Heart right ventricle (tissue), 16 donors: ENCODE results near the gene CEACAM1. TPM values are rescaled to one million over a fixed set of nuclear protein-coding genes. Genes with fewer than 3 reads are reported as not detected.
"Not testable (repeated sequence)": the region's sequence is repeated elsewhere in the genome, so short reads cannot be mapped to it uniquely, and the experiment has no call there.

ENCODE experiments used
- ATAC-seq, 8 donors: fragments of 200-7000 bp; cut with Tn5 transposase; one replicate each; pipeline ENCODE4 v1.9.1; 2020; ENCODE audit warnings: mild to moderate bottlenecking in 8 of 8, moderate library complexity in 8 of 8, moderate number of reproducible peaks in 1 of 8
- DNase-seq, 2 donors: peaks; one replicate each; pipeline ENCODE4 v3.0.0-alpha.2; 2020
- H3K27ac ChIP-seq, 10 donors: fragments of 200-600 bp; sonication (generic) in 2 of 10; one replicate each; pipeline versions ENCODE4 v1.5.0 to v1.8.0; 2020 to 2022; ENCODE audit warnings: mild to moderate bottlenecking in 3 of 10
- H3K27me3 ChIP-seq, 7 donors: fragments of 200-600 bp; one replicate each; pipeline ENCODE4 v1.8.0; 2021 to 2022; ENCODE audit warnings: mild to moderate bottlenecking in 2 of 7
- H3K36me3 ChIP-seq, 9 donors: fragments of 200-600 bp; sonication (generic) in 1 of 9; one replicate each; pipeline versions ENCODE4 v1.5.0 to v1.8.0; 2020 to 2022; ENCODE audit warnings: mild to moderate bottlenecking in 2 of 9
- H3K4me1 ChIP-seq, 9 donors: fragments of 200-600 bp; sonication (generic) in 1 of 9; one replicate each; pipeline versions ENCODE4 v1.5.0 to v1.8.0; 2020 to 2022; ENCODE audit warnings: mild to moderate bottlenecking in 4 of 9
- H3K4me3 ChIP-seq, 10 donors: fragments of 200-600 bp; sonication (generic) in 2 of 10; one replicate each; pipeline versions ENCODE4 v1.5.0 to v1.8.0; 2020 to 2022; ENCODE audit warnings: mild to moderate bottlenecking in 7 of 10, moderate library complexity in 2 of 10
- H3K9me3 ChIP-seq, 11 donors: fragments of 200-600 bp in 10 of 11; sonication (generic) in 2 of 11; one replicate each; pipeline versions ENCODE4 v1.5.0 to v1.8.0; 2013 to 2022; ENCODE audit warnings: mild to moderate bottlenecking in 2 of 11, control low read depth in 1 of 11, moderate library complexity in 1 of 11
- CTCF ChIP-seq, 9 donors: fragments of 200-600 bp; sonication (generic) in 2 of 9; IDR thresholded peaks; one replicate each; pipeline versions ENCODE4 v1.5.0 to v1.8.0; 2021 to 2022; ENCODE audit warnings: antibody characterized with exemption in 9 of 9, mild to moderate bottlenecking in 5 of 9, moderate library complexity in 1 of 9
- WGBS, 2 donors: extraction: QIAGEN DNeasy Blood & Tissue Kit; methylation state at CpG; one replicate each; pipeline ENCODE4 v1.1.7; 2013; ENCODE audit warnings: inconsistent platforms in 1 of 2; 5-methylcytosine and 5-hydroxymethylcytosine counted together
- intact Hi-C, 10 donors: fragments of 100-400 bp; cut with DNase I; formaldehyde crosslinking; loops; one replicate each; pipeline versions ENCODE4 v1.11.1 to v1.14.2; 2022
- polyA plus RNA-seq, 2 donors: library from polyadenylated mRNA; stranded (reverse); fragments of 200-250 nt; gene quantifications; one replicate each; pipeline ENCODE4 v1.2.3, GENCODE V29; 2013
- total RNA-seq, 10 donors: library from RNA; stranded (reverse); fragmentation: NEBNext Ultra II Directional in 3 of 10; extraction: Animal tissue kit (Norgen Biotek cat#: 25700) in 3 of 10; gene quantifications; one replicate each; pipeline versions ENCODE4 v1.2.1 to v1.2.4, GENCODE V29; 2021 to 2023
- donor health status: Arrhythmogenic right ventricular cardiomyopathy.
- donor health status: ischemic (EF 13 %, LVEDD 7.1; RV severe dilation, severe dysfunction).
- donor health status: healthy with polysubstance abuse.
- donor health status: DM: no; HTN: yes; CAD: no.
- donor health status: DM: no; HTN: no; CAD: no.
- donor health status: ischemic (EF 25% LVEDD 6.9; RV normal size, moderate dysfunction).
- donor health status: ischemic (EF 25% LVEDD 5.7; RV mildly dilated, moderate dysfunction).
- donor health status: healthy.
- donor health status: DM: yes; HTN: yes; CAD: no.
- donor health status: Ischemic cardiomyopathy.
- donor health status: ischemic (EF 35%, LVEDD 5.7; RV mildly dilated, moderate dysfunction).
- donor health status: nonischemic (EF 11% LVEDD 7.7; RV severe dilation, severe dysfunction).
- donor health status: DM: yes; HTN: yes; CAD: no.
- donor health status: PGD.
- donor health status: ischemic (EF 29% LVEDD 5.4; RV normal size, mild dysfunction).
- donor health status: nonischemic (EF 23%, LVEDD 6.1; RV moderate dilation, normal function).

CEACAM1 gene
- total and polyA plus RNA-seq, 12 donors: 1.2 to 7.8 (median 2.4) TPM

- ATAC-seq: peak in 3 of 8 donors; percentile 15 to 22 (median 18)
- intact Hi-C loops: no loop called here
These were observed 61.0 kb downstream of the CEACAM1 start for GRCh38 chr19:42467183-42467760.

DNA sequence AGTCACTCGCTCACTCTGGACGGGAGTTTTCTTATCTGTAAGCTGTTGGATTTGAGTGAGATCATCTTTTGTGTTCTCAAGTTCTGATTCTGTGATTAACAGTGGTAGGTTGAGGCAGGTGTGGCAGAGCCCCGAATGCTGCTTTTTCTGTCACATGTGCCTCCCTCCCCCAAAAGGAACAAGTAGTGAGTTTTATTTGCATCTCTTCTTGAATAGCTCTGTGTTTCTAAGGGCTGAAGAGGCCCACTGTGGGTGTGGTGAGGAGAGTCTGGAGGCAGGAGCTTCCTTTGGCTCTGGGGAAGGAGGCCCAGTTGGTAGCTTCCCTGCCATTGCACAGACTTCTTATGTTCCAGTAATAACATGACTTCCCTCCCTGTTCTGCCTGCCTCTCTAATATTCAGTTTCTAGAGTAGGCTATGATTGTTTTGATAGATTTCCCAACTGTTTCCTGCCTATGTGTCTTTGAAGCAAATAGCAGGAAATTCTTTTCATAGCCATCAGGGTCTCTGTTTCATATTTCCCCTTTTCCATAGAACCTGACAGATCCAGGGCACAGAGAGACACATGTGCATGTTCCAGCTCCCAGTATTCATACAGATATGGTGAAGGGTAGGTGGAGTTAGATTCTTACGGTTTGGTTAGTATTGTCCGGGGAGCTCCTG, 61.6 kb downstream of the CEACAM1 start:
- peaks cover 0 to 42% (median 24%) of the 10 kb centered on the region in 9 donors for H3K4me1 ChIP-seq
- TF ChIP-seq CTCF (IDR thresholded peaks at IDR 0.05): no peak
- H3K36me3 ChIP-seq: no peaks in the 10 kb centered on the region
- H3K4me3 ChIP-seq: no peak overlapping the region
- WGBS, 2 donors: 47 to 55% methylated on average over 5 of the region's 5 CpGs
- peak overlapping the region in 8 of 10 donors; percentile 29 to 82 (median 64) for H3K27ac ChIP-seq
- DNase-seq: no peak
- H3K9me3 ChIP-seq: no peaks in the 10 kb centered on the region
- intact Hi-C loops: no loop called here
- H3K27me3 ChIP-seq: no peaks in the 10 kb centered on the region
- peak in 6 of 8 donors; percentile 23 to 58 (median 52) for ATAC-seq

More at GRCh38 chr19:42467183-42467760, 61.0 kb downstream of the CEACAM1 start:
- no peak overlapping the region for H3K4me3 ChIP-seq
- no peaks in the 10 kb centered on the region for H3K36me3 ChIP-seq
- 59 to 69% methylated on average over 5 of the region's 5 CpGs for WGBS, 2 donors
- H3K27me3 ChIP-seq: no peaks in the 10 kb centered on the region
- DNase-seq: no peak
- no peak for TF ChIP-seq CTCF (IDR thresholded peaks at IDR 0.05)
- no peaks in the 10 kb centered on the region for H3K9me3 ChIP-seq
- H3K4me1 ChIP-seq: peaks cover 0 to 42% (median 21%) of the 10 kb centered on the region in 9 donors
- peak overlapping the region in 7 of 10 donors; percentile 34 to 82 (median 62) for H3K27ac ChIP-seq

GRCh38 chr19:42465827-42466280, 62.4 kb downstream of the CEACAM1 start:
- intact Hi-C loops: no loop called here
- TF ChIP-seq CTCF (IDR thresholded peaks at IDR 0.05): no peak
- Histone ChIP-seq H3K27me3 (no peaks in the 10 kb centered on the region), H3K4me1 (peaks cover 0 to 42% (median 24%) of the 10 kb centered on the region in 9 donors), H3K9me3 (no peaks in the 10 kb centered on the region), H3K4me3 (no peak overlapping the region), H3K27ac (peak overlapping the region in 8 of 10 donors; percentile 29 to 82 (median 64)), H3K36me3 (no peaks in the 10 kb centered on the region)
- ATAC-seq (peak in 1 of 8 donors; percentile 22), DNase-seq (no peak)
- WGBS, 2 donors: 72 to 75% methylated on average over 5 of the region's 5 CpGs

GRCh38 chr19:42461700-42462324, 66.5 kb downstream of the CEACAM1 start:
- Histone ChIP-seq H3K27me3 (no peaks in the 10 kb centered on the region), H3K36me3 (no peaks in the 10 kb centered on the region), H3K4me1 (peaks cover 0 to 35% (median 15%) of the 10 kb centered on the region in 9 donors), H3K27ac (peak overlapping the region in 3 of 10 donors; percentile 6 to 50 (median 37)), H3K9me3 (no peaks in the 10 kb centered on the region), H3K4me3 (no peak overlapping the region)
- DNase-seq (peak in 1 of 2 donors; percentile 12), ATAC-seq (peak in 7 of 8 donors; percentile 23 to 85 (median 58))
- no peak for TF ChIP-seq CTCF (IDR thresholded peaks at IDR 0.05)
- 50% methylated on average over 4 of the region's 4 CpGs for WGBS, 2 donors
- intact Hi-C loops: loop anchor here in 1 of 10 donors (5.0 kb wide), 1 partner anchor 35 kb away; no protein-coding TSS in a partner anchor

- intact Hi-C loops: loop anchor here in 1 of 10 donors (5.0 kb wide), 1 partner anchor 36 kb away; no protein-coding TSS in a partner anchor
- Histone ChIP-seq H3K27ac (peak overlapping the region in 3 of 10 donors; percentile 45 to 51 (median 45)), H3K4me1 (peaks cover 0 to 29% (median 10%) of the 10 kb centered on the region in 9 donors)
- ATAC-seq, H3K27me3 ChIP-seq, DNase-seq, H3K4me3 ChIP-seq, H3K36me3 ChIP-seq, H3K9me3 ChIP-seq: not testable (repeated sequence)
- 88 to 95% methylated on average over 8 of the region's 8 CpGs for WGBS, 2 donors
These were observed 67.0 kb downstream of the CEACAM1 start for GRCh38 chr19:42461231-42461630.
